Measurements from ENCODE around the gene SHKBP1.

GRCh38 chr19:40604171-40604646 is 27.5 kb downstream of the SHKBP1 start:
- TF ChIP-seq CTCF (conservative IDR thresholded peaks at IDR 0.05; ENCODE audit: low read depth, low read length) (no peak), SMC3 (IDR thresholded peaks at IDR 0.05; ENCODE audit: low read depth, low read length) (no peak), POLR2A (IDR thresholded peaks at IDR 0.05; ENCODE audit: low read depth, low read length) (no peak), RCOR1 (IDR thresholded peaks at IDR 0.05; ENCODE audit: insufficient replicate concordance, low read length) (no peak)
- TF ChIP-seq, protein P1, sequence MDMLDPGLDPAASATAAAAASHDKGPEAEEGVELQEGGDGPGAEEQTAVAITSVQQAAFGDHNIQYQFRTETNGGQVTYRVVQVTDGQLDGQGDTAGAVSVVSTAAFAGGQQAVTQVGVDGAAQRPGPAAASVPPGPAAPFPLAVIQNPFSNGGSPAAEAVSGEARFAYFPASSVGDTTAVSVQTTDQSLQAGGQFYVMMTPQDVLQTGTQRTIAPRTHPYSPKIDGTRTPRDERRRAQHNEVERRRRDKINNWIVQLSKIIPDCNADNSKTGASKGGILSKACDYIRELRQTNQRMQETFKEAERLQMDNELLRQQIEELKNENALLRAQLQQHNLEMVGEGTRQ (IDR thresholded peaks at IDR 0.05; ENCODE audit: low read depth, low read length): no peak

Data from IMR-90 (cell line).